Fibroblast of the aortic adventitia (primary cell): ENCODE results near the gene TMEM151B. TPM values are rescaled to one million over a fixed set of nuclear protein-coding genes. Genes with fewer than 3 reads are reported as not detected.

Experiments used
- DNase-seq: peaks from one replicate; pipeline ENCODE4 v3.0.0-alpha.2; 2010; ENCODE audit warnings: low read depth
- H3K4me3 ChIP-seq: 2 replicates; pipeline ENCODE4 v1.5.1; 2011; ENCODE audit warnings: low read depth, mild to moderate bottlenecking, control low read depth, low read length, moderate library complexity
- total RNA-seq: library from RNA; depleted of rRNA; stranded (reverse); fragments of >200 nt; gene quantifications from 2 replicates; pipeline ENCODE4 v1.2.3, GENCODE V29; 2012; ENCODE audit warnings: low replicate concordance
- TF ChIP-seq, protein P1 (sequence below): IDR thresholded peaks from 2 replicates; pipeline ENCODE4 v1.5.1; 2011; ENCODE audit warnings: mild to moderate bottlenecking, low read length, control low read depth, inconsistent platforms; ENCODE audit not compliant: insufficient read depth

The TMEM151B gene
- total RNA-seq, 1 donor = not detected

DNA sequence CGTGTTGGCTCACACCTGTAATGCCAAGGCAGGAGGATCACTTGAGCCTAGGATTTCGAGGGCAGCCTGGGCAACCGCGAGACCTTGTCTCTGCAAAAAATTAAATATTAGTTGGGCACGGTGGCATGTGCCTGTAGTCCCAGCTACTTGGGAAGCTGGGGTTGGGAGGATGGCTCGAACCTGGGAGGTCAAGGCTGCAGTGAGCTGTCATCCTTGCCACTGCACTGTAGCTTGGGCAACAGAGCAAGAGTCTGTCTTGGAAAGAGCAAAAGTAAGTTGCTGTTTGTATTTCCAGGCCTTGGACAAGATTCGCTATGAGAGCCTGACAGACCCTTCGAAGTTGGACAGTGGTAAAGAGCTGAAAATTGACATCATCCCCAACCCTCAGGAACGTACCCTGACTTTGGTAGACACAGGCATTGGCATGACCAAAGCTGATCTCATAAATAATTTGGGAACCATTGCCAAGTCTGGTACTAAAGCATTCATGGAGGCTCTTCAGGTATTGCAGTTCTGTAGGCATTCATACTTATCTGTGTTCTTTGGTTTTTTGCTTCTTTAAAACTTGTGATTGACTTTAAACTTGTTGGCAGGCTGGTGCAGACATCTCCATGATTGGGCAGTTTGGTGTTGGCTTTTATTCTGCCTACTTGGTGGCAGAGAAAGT, 21.0 kb upstream of the TMEM151B start:
- TF ChIP-seq, protein P1, sequence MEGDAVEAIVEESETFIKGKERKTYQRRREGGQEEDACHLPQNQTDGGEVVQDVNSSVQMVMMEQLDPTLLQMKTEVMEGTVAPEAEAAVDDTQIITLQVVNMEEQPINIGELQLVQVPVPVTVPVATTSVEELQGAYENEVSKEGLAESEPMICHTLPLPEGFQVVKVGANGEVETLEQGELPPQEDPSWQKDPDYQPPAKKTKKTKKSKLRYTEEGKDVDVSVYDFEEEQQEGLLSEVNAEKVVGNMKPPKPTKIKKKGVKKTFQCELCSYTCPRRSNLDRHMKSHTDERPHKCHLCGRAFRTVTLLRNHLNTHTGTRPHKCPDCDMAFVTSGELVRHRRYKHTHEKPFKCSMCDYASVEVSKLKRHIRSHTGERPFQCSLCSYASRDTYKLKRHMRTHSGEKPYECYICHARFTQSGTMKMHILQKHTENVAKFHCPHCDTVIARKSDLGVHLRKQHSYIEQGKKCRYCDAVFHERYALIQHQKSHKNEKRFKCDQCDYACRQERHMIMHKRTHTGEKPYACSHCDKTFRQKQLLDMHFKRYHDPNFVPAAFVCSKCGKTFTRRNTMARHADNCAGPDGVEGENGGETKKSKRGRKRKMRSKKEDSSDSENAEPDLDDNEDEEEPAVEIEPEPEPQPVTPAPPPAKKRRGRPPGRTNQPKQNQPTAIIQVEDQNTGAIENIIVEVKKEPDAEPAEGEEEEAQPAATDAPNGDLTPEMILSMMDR = no peak
- no peak for DNase-seq
- H3K4me3 ChIP-seq = peak overlapping the region; percentile 79

DNA sequence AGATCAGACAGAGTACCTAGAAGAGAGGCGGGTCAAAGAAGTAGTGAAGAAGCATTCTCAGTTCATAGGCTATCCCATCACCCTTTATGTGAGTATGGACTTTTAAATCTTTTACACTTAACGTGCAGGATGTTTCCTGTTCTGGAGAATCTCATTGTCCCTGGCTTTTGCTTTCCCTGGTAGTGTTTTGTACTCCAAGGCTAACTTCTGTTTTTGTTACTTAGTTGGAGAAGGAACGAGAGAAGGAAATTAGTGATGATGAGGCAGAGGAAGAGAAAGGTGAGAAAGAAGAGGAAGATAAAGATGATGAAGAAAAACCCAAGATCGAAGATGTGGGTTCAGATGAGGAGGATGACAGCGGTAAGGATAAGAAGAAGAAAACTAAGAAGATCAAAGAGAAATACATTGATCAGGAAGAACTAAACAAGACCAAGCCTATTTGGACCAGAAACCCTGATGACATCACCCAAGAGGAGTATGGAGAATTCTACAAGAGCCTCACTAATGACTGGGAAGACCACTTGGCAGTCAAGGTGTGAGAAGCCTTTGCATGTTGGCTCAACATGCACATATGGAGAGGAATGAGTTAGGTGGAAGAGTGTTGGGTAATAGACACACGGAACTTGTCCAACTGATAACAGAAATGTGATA, 20.1 kb upstream of the TMEM151B start:
- TF ChIP-seq, protein P1 = no peak
- H3K4me3 ChIP-seq = peak overlapping the region; percentile 13
- no peak for DNase-seq

DNA sequence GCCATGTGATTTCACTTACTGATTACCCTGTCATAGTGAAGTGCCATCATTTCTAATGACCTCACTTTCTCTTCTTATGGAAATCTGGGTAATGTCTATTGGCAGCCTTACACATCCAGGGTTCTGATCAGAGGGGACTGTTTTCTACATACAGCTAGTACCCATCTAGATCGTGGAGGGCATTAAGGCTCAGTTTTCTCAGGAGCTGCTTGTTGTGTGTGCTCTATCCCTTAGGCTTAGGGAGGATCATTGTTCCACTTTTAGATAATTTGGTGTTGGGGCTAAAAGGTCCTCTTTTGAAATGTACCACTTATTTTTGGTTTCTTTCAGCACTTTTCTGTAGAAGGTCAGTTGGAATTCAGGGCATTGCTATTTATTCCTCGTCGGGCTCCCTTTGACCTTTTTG, 19.5 kb upstream of the TMEM151B start:
- DNase-seq = no peak
- no peak overlapping the region for H3K4me3 ChIP-seq
- TF ChIP-seq, protein P1 = no peak

DNA sequence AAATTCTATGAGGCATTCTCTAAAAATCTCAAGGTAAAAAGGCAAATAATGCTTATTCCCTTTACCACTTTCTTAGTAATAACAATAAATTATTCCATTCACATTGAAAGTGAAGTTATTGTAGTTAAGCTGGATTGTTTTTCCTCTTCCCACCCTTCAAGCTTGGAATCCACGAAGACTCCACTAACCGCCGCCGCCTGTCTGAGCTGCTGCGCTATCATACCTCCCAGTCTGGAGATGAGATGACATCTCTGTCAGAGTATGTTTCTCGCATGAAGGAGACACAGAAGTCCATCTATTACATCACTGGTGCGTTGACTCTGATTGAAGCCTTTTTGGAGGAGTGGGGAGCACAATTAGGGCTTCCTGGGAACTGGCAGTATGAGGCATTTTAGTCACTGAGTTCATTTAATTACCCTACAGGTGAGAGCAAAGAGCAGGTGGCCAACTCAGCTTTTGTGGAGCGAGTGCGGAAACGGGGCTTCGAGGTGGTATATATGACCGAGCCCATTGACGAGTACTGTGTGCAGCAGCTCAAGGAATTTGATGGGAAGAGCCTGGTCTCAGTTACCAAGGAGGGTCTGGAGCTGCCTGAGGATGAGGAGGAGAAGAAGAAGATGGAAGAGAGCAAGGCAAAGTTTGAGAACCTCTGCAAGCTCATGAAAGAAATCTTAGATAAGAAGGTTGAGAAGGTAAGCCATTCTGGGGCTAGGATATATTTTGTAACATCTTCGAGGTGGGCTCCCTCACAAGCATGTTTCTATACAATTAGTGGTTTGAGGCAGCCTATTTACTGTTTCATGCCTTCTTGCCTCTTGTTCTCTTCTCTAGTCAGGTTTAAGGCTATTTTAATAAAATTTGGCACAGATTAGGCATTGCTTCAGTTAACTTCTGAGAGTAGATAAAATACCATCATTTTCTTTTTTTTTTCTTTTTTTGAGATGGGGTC, 18.4 kb upstream of the TMEM151B start:
- H3K4me3 ChIP-seq = no peak overlapping the region
- DNase-seq = no peak
- TF ChIP-seq, protein P1 = no peak

DNA sequence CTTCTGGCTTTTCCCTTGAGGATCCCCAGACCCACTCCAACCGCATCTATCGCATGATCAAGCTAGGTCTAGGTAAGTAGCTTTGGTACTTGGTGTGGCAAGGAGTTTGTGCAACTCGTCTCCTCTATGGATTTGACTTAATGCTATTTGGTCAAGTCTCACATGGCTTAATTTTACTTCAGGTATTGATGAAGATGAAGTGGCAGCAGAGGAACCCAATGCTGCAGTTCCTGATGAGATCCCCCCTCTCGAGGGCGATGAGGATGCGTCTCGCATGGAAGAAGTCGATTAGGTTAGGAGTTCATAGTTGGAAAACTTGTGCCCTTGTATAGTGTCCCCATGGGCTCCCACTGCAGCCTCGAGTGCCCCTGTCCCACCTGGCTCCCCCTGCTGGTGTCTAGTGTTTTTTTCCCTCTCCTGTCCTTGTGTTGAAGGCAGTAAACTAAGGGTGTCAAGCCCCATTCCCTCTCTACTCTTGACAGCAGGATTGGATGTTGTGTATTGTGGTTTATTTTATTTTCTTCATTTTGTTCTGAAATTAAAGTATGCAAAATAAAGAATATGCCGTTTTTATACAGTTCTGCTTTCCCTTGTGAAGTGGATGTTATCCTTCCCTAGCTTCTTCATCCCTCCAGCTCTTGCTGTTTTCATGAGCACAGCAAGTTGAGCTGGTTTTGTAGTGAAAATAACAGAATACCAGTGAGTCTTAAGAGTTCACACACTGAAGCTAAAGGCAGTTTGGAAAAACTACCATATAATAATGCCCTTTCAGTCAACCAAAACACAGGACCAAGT, 16.7 kb upstream of the TMEM151B start:
- no peak for DNase-seq
- TF ChIP-seq, protein P1 = peak; percentile 47
- no peak overlapping the region for H3K4me3 ChIP-seq
